ENCODE data around the gene CDK5RAP2.
"Not testable (repeated sequence)": the region's sequence is repeated elsewhere in the genome, so short reads cannot be mapped to it uniquely, and the experiment has no call there.

Gene CDK5RAP2

GRCh38 chr9:120522558-120522957, 57.4 kb downstream of the CDK5RAP2 start:
- DNase-seq (ENCODE audit: low read depth), result no peak
- TF ChIP-seq POLR2A (IDR thresholded peaks at IDR 0.05; ENCODE audit: extremely low read depth, insufficient read length), result no peak
- TF ChIP-seq, protein P1, sequence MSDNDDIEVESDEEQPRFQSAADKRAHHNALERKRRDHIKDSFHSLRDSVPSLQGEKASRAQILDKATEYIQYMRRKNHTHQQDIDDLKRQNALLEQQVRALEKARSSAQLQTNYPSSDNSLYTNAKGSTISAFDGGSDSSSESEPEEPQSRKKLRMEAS (IDR thresholded peaks at IDR 0.05; ENCODE audit: low read depth, low read length), result no peak
- no peak for TF ChIP-seq MYC (IDR thresholded peaks at IDR 0.05; ENCODE audit: low read depth, low read length)
- TF ChIP-seq, protein P2, sequence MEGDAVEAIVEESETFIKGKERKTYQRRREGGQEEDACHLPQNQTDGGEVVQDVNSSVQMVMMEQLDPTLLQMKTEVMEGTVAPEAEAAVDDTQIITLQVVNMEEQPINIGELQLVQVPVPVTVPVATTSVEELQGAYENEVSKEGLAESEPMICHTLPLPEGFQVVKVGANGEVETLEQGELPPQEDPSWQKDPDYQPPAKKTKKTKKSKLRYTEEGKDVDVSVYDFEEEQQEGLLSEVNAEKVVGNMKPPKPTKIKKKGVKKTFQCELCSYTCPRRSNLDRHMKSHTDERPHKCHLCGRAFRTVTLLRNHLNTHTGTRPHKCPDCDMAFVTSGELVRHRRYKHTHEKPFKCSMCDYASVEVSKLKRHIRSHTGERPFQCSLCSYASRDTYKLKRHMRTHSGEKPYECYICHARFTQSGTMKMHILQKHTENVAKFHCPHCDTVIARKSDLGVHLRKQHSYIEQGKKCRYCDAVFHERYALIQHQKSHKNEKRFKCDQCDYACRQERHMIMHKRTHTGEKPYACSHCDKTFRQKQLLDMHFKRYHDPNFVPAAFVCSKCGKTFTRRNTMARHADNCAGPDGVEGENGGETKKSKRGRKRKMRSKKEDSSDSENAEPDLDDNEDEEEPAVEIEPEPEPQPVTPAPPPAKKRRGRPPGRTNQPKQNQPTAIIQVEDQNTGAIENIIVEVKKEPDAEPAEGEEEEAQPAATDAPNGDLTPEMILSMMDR (IDR thresholded peaks at IDR 0.05; ENCODE audit: low read depth, low read length), result no peak
- H3K4me3 ChIP-seq (ENCODE audit: low read depth, low read length), result no peak overlapping the region

- H3K4me3 ChIP-seq (ENCODE audit: low read depth, low read length), result no peak overlapping the region
- no peak for DNase-seq (ENCODE audit: low read depth)
- TF ChIP-seq MYC (IDR thresholded peaks at IDR 0.05; ENCODE audit: low read depth, low read length) (no peak), POLR2A (IDR thresholded peaks at IDR 0.05; ENCODE audit: extremely low read depth, insufficient read length) (no peak)
- TF ChIP-seq, protein P1 (IDR thresholded peaks at IDR 0.05; ENCODE audit: low read depth, low read length), result no peak
- TF ChIP-seq, protein P2 (IDR thresholded peaks at IDR 0.05; ENCODE audit: low read depth, low read length), result no peak
Observed at GRCh38 chr9:120522032-120522431, 57.9 kb downstream of the CDK5RAP2 start.

DNA sequence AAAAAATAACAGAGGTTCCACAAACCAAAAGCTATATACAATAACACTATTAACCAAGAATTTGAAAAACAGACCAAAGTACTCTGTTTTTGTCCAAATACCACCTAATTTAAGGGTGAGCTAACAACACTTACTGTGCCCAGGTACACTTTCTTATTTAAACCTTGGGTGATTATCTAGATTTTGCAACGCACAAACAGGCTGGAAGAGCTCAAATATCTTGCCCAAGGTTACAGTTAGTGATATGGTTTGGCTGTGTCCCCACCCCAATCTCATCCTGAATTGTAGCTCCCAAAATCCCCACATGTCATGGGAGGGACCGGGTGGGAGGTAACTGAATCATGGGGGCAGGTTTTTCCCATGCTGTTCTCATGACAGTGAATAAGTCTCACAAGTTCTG, 58.9 kb downstream of the CDK5RAP2 start:
- TF ChIP-seq, protein P1 (IDR thresholded peaks at IDR 0.05; ENCODE audit: low read depth, low read length), result no peak
- TF ChIP-seq POLR2A (IDR thresholded peaks at IDR 0.05; ENCODE audit: extremely low read depth, insufficient read length), result no peak
- TF ChIP-seq, protein P2 (IDR thresholded peaks at IDR 0.05; ENCODE audit: low read depth, low read length), result no peak
- TF ChIP-seq MYC (IDR thresholded peaks at IDR 0.05; ENCODE audit: low read depth, low read length), result no peak
- no peak for DNase-seq (ENCODE audit: low read depth)

GRCh38 chr9:120515996-120516395, 64.0 kb downstream of the CDK5RAP2 start:
- not testable (repeated sequence) for DNase-seq (ENCODE audit: low read depth); H3K4me3 ChIP-seq (ENCODE audit: low read depth, low read length)

More for the DNA sequence above, 58.9 kb downstream of the CDK5RAP2 start:
- no peak overlapping the region for H3K4me3 ChIP-seq (ENCODE audit: low read depth, low read length)

- not testable (repeated sequence) for H3K4me3 ChIP-seq (ENCODE audit: low read depth, low read length); DNase-seq (ENCODE audit: low read depth)
Observed at GRCh38 chr9:120515481-120515880, 64.5 kb downstream of the CDK5RAP2 start.

DNA sequence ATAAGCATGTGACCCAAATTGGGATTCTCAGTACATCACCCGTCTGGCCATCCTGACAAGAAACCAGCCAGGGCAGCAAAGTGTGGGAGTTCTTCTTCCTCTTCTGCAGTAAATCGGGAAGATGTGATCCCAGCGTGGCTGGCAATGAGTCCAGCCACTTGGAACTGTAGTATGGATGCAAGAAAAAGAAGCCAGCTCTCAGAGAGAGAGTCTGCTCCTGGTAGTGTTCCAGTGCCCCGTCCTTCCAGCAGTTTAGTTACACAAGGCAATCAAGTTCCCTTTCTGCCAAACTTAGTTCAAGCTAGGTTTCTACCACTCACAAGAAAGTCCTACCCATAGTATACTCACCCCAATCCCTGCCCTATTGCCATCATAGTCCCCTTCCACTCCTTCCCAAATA, 65.6 kb downstream of the CDK5RAP2 start:
- no peak for DNase-seq (ENCODE audit: low read depth)
- TF ChIP-seq POLR2A (IDR thresholded peaks at IDR 0.05; ENCODE audit: extremely low read depth, insufficient read length), result no peak
- TF ChIP-seq, protein P2 (IDR thresholded peaks at IDR 0.05; ENCODE audit: low read depth, low read length), result no peak
- TF ChIP-seq MYC (IDR thresholded peaks at IDR 0.05; ENCODE audit: low read depth, low read length), result no peak
- TF ChIP-seq, protein P1 (IDR thresholded peaks at IDR 0.05; ENCODE audit: low read depth, low read length), result no peak
- H3K4me3 ChIP-seq (ENCODE audit: low read depth, low read length), result no peak overlapping the region

DNA sequence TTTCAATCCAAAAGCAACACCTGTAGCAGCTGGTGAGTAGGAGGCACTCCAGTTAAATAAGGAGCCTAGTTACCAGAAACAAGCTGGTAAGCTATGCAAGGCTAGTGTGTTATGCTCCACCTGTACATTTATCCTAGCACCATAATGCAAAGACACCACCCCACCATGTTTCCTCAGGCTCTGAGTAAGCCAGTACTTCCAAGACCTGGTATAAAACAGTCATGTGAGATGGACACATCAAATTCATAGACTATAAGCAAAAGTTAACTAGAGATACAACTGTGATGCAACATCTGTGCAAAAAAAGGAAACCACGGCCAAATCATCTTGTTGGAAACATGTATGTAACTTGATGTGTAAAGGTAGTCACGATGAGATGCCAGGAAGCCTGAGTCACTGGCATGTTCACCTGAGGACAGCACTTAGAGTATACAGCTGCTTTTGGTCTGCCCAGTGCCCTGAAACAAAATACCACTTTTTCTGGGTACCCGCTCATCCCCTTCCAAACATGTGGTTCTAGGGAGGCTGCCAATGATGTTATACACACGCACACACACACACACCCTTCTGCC, 66.1 kb downstream of the CDK5RAP2 start:
- DNase-seq (ENCODE audit: low read depth), result no peak
- TF ChIP-seq, protein P2 (IDR thresholded peaks at IDR 0.05; ENCODE audit: low read depth, low read length), result no peak
- TF ChIP-seq, protein P1 (IDR thresholded peaks at IDR 0.05; ENCODE audit: low read depth, low read length), result no peak
- TF ChIP-seq POLR2A (IDR thresholded peaks at IDR 0.05; ENCODE audit: extremely low read depth, insufficient read length) (no peak), MYC (IDR thresholded peaks at IDR 0.05; ENCODE audit: low read depth, low read length) (no peak)
- no peak overlapping the region for H3K4me3 ChIP-seq (ENCODE audit: low read depth, low read length)

All from NB4 (cell line).